22Rv1 (cell line): ENCODE data around the gene SLC39A1.
A peak's percentile ranks its signal among the peaks of the same experiment; 100 is the strongest.

Experiments
- H3K27ac ChIP-seq: fragments of 450-650 bp; 2 replicates; pipeline ENCODE4 v1.5.1; 2017
- ZFX ChIP-seq: fragments of 450-650 bp; IDR thresholded peaks from 2 replicates; pipeline ENCODE4 v1.6.1; 2017; ENCODE audit warnings: antibody characterized with exemption, borderline replicate concordance
- TF ChIP-seq, protein P1 (sequence below): fragments of 450-650 bp; IDR thresholded peaks from 2 replicates; pipeline ENCODE4 v1.5.1; 2017; ENCODE audit warnings: mild to moderate bottlenecking

Gene SLC39A1

DNA sequence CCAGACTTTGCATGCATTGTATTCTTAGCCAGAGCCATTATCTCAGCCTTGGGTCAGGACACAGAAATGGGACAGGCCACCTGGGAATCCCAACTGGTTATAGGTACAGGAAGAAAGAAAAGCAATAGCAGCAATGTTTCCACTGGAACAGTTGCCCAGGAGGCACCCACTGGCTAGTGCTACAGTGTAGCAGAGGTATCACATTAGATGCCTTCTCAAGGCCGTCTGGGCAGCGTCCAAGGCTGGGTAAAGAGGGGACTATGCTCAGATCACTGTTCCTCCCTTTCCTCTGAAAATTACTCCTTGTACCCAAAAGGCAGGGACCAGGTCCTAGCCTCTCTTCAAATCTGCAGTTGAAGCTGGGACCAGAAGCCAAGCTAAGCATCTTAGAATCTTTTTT is 7.0 kb upstream of the SLC39A1 start:
- TF ChIP-seq, protein P1, sequence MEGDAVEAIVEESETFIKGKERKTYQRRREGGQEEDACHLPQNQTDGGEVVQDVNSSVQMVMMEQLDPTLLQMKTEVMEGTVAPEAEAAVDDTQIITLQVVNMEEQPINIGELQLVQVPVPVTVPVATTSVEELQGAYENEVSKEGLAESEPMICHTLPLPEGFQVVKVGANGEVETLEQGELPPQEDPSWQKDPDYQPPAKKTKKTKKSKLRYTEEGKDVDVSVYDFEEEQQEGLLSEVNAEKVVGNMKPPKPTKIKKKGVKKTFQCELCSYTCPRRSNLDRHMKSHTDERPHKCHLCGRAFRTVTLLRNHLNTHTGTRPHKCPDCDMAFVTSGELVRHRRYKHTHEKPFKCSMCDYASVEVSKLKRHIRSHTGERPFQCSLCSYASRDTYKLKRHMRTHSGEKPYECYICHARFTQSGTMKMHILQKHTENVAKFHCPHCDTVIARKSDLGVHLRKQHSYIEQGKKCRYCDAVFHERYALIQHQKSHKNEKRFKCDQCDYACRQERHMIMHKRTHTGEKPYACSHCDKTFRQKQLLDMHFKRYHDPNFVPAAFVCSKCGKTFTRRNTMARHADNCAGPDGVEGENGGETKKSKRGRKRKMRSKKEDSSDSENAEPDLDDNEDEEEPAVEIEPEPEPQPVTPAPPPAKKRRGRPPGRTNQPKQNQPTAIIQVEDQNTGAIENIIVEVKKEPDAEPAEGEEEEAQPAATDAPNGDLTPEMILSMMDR: no peak
- no peak for TF ChIP-seq ZFX
- H3K27ac ChIP-seq: peak overlapping the region; percentile 100

DNA sequence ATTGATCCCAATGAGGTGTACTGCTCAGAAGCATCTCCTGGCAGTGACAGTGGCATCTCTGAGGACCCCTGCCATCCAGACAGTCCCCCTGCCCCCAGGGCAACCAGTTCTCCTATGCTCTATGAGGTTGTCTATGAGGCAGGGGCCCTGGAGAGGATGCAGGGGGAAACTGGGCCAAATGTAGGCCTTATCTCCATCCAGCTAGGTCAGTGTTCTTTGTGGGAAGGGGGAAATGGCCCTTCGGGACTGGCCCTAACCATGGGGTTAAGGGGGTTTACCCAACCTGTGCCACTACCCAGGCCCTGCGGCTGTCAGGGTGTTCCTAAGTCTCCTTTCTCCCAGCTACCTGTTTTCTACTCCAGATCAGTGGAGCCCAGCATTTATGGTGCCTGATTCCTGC is 5.6 kb upstream of the SLC39A1 start:
- H3K27ac ChIP-seq: peak overlapping the region; percentile 100
- TF ChIP-seq, protein P1: no peak
- no peak for TF ChIP-seq ZFX

DNA sequence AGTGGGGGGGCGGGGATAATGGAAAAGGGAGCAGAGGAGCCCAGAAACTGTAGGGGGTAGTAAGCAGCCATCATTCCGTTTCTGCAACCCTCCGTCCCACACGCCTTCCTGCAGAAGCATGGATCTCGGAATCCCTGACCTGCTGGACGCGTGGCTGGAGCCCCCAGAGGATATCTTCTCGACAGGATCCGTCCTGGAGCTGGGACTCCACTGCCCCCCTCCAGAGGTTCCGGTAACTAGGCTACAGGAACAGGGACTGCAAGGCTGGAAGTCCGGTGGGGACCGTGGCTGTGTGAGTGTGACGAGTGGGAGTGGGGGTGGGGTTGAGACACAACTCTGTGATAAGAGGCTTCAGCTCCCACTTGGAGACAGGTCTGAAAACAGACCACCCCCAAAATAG is 5.1 kb upstream of the SLC39A1 start:
- peak overlapping the region; percentile 100 for H3K27ac ChIP-seq
- TF ChIP-seq, protein P1: no peak
- no peak for TF ChIP-seq ZFX

DNA sequence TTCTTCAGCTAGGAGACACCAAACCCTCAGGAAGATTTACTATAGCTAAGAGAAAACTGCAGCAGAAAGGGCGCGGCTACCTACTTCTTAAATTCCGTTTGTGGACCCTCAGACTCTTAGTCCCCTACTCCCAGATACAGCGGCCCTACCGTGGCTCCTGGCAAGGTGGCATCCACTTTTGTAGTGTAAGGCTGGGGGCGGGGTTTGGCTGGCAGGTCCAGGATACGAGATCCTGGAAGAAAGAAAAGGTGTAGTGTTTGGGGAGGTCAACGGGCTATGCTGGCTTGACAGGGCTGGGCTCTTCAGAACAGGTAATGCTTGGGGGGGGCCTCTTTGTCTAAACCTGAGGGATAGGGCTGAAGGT is 4.6 kb upstream of the SLC39A1 start:
- TF ChIP-seq ZFX: no peak
- TF ChIP-seq, protein P1: peak; percentile 21; the same call in 1 of the 2 replicates
- peak overlapping the region; percentile 100 for H3K27ac ChIP-seq

DNA sequence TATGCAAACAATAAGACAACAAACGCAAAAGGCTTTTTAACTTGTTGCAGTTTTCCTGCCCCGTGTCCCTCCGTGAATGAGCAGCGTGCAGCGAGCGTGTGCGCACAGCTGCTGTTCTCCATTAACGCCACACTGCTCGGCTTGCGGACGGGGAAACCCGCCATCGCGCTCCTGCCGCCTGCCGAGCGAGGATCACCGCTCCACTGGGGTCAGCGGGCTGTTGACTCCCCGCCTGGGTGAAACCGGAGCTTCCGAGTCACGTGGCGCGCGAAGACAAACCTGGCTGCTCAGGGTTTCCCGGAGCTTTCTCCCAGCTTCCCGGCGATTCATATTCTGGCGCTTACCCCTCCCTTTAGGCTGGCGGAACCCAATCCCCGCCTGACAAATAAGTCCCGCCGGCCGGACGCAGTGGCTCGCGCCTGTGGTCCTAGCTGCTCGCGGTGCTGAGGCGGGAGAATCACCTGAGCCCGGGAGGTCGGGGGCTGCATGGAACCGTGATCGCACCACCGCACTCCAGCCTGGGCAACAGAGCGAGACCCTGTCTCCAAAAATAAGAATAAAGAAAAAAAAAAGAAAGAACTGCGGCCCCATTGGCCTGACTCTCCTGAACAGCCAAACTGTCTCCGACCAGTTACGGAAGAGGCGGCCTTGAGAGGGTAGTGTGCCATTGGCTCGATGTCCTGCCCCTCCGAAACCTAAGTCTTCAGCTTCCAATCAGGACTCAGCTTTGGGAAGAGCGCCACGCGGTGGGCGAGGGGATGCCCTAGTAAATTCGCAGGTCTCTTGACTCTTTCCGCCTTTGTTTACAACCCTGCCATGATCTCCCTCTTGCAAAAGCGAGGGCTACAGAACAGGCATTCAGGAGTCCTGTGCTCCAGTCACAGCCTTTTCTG is 4.0 kb upstream of the SLC39A1 start, which contains the start of gene CREB3L4:
Gene CREB3L4, plus strand, starts transcription at position 796 of the 893 bp plus-strand sequence. CDS start 624 bp downstream, outside the sequence.
- TF ChIP-seq, protein P1: peak; percentile 75
- TF ChIP-seq ZFX: no peak
- peak within 1 kb of the TSS; percentile 100 for H3K27ac ChIP-seq

DNA sequence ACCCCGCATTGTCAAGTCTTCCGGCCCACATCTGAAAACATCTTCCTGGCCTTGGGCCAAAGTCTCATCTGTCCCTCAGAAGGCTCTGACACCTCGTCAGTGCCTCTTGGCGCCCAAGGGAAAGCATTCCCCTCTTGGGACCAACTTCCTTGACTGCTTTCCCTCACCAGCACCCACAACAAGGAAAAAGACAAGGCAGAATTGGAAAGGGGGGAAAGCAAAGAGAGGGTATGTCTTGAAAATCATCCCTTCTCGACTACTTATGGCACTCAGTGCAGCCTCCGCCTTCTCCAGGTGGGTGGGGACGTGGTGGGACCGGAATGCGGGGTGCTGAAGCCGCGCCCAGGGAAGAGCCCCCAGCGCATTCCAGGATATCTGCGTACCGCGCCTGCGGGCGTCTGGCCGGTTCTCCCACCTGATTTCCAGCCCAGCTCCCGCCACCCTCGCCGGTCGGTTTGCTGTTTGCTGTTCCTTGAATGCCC is 554 bp upstream of the SLC39A1 start:
- TF ChIP-seq, protein P1: no peak
- no peak for TF ChIP-seq ZFX
- peak overlapping the region; percentile 100 for H3K27ac ChIP-seq
